OCI-LY3 (cell line): ENCODE results near the gene CWF19L2.

Experiments
- CTCF ChIP-seq: fragments of 200-600, 300-600 bp; sonication (generic); IDR thresholded peaks from 2 replicates; pipeline ENCODE4 v1.5.1; 2014; ENCODE audit warnings: antibody characterized with exemption, low read length, low read depth
- EZH2phosphoT487 ChIP-seq: fragments of 200-600 bp; shearing (Covaris generic); IDR thresholded peaks from 2 replicates; pipeline ENCODE4 v1.6.1; 2018; ENCODE audit warnings: antibody characterized with exemption, mixed run types, low read depth

GRCh38 chr11:107408762-107409211 is 48.8 kb downstream of the CWF19L2 start:
- TF ChIP-seq EZH2phosphoT487 (no peak), CTCF (no peak)
